GM19452 (cell line): ENCODE data around the gene ENHO.

Experiments used
- ATAC-seq: cut with Tn5 transposase; IDR thresholded peaks from one replicate; pipeline ENCODE4 v1.9.1; 2021; ENCODE audit not compliant: unreplicated experiment

ENHO gene

DNA sequence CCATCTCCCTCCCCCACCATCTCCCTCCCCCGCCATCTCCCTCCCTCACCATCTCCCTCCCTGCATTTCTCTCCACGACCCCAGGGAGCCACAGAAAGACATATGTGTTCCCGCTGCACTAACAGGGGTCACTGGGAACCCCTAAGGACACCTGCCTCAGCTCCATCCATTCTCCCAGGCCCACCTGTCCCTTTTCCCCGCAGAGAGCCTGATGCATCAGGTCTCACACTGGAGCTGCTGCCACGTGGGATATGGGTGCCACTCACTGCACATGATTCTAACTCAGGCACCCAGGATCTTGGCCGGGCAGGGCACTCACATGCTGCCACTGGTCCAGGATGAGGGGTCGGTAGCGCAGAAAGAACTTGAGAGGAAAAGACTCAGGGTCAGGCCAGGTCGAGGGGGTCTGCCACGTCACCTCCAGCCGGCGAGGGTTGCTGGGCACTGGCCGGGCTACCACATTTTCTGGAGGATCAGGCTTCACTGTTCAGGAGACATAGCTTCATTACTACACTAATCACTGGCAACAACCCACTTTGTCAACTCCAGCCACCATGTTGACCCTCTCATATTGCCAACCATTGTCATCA, 33.2 kb upstream of the ENHO start:
- ATAC-seq = no peak

GRCh38 chr9:34555500-34555899, 32.7 kb upstream of the ENHO start:
- no peak for ATAC-seq

DNA sequence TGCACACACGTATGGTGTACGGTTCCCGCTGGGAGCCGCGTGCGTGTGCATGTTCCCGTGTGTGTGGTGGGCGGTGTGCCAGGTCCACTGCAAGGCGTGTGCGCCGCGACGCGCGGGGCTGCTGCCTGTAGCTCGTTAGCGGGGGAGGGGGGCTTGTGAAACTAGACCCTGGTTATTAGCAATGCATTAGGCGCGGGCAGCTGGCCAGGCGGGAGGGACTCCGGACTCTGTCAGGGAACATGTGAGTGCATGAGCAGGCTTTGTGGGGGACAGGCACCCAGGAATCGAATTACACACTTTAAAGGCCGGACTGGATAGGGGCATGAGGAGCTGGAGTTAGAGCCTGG, 32.2 kb upstream of the ENHO start:
- no peak for ATAC-seq

DNA sequence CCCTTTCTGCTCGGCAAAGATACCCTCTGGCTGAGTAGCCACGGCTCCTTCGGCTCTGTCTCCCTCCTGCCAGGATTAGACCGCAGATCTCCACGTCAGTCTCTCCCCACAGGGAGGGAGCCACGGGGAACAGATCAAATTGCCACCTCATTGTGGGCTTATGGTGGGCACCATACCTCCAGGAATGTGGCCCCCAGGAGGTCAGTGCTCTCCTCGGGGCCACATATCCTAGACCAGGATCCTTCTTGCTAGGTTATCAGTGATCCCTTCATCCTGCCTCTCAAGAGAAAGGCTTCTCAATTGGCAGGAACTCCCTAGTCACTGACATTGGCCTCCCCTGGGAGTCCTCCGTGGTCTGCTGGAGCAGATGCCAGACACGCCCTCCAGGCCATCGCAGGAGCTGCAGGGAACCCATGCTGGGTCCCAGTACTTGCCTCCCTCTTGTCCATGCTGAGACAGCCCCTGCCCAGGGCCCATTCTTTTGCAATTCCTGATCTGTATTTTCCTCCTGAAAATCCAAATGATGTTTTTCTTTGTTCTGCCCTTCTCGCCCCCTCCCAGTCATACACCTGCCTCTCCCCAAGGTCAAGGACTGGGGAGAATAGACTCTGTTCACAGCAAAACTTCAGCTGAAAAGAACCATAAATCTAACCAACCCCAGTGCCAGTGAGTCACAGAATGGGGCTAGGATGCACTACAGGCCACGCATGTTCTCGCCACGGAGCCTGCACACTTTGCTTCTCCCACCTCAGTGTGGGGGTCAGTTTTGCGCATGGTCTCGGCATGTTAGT, 31.6 kb upstream of the ENHO start:
- ATAC-seq = no peak

GRCh38 chr9:34553511-34554021, 30.8 kb upstream of the ENHO start:
- ATAC-seq = no peak

DNA sequence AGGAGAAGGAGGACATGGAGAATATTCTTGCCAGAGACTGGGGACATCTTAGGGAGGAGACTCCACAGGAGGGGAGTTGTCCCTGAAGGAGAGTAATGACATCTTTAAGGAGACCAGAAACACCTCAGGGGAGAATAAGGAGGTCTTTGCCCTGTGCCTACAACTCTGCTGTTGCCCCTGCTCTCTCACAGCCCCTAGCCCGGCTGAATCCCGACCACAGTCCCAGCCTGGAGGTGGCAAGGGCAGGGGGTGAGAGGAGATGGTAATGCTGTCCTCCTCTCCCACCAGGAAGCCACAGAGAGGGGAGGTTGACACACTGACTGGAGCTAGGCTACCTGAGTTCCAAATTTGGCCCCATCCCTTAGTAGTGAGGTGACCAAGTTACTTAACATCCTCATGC, 30.2 kb upstream of the ENHO start:
- no peak for ATAC-seq

GRCh38 chr9:34552606-34552981, 29.8 kb upstream of the ENHO start:
- ATAC-seq = no peak

DNA sequence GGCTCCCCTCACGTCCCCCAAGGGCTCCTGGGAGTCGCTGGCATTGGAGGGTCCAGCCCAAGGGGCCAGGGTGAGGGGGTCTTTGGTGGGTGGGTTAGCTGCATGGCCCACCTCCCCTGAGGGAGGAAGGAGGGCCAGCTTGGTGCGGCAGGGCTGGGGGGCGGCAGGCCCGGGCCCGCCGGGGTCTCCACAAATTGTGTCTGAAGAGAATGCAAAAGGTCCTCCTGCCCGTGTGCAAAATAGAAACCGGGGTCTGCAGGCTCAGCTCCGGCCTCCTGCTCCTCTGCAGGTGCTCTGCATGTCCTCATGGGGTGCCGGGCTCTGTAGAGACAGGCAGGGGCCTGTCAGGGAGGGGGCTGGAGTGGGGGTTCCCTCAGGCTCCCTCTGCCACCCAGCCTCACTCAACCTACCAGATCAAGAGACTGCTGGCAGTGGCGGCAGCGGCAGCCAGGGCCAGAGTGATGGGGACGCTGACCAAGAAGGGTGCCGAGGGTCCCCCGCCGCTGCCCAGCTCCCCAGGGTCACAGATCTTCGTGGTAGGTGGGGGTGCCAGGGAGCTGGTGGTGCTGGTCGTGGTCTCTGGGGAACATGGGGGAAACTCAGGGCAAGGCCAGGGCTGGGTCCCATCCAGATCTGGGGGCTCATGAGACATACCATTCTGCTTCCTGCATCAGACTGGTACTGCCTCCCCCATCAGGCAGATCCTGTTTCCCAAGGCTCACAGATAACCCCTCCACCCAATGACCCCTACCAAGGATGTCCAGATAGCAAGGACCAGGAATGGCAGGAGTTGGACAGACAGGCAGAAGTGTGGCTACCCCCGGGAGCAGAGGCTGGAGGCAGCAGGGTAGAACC, 29.2 kb upstream of the ENHO start:
- no peak for ATAC-seq

DNA sequence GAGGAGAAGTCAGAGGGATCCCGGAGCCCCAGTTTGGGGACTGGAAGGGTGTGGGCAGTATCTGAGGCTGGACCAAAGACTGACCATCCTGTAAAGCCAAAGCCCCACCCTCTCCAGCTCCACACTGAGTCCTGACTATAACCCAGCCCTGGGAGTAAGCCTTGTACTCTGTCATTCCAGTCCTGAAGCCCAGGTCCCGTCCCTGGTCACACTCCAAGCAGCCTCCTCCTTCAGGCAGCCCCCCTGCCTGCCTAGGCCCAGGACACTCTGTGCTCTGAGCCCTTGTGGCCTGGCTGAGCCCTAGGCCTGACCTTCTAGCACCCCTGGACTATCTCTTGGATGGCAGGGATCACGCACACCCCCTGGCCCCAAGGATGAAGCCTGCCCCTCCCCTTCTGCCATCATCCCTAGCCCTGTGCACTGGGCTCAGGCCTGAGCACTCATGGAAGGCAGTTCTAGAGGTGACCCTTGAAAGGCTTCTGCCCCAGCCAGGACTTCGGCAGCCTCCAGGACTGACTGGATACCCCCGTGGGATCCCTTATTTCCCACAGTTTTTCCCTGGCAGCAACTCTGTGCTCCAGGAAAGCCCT, 28.0 kb upstream of the ENHO start:
- ATAC-seq = no peak

DNA sequence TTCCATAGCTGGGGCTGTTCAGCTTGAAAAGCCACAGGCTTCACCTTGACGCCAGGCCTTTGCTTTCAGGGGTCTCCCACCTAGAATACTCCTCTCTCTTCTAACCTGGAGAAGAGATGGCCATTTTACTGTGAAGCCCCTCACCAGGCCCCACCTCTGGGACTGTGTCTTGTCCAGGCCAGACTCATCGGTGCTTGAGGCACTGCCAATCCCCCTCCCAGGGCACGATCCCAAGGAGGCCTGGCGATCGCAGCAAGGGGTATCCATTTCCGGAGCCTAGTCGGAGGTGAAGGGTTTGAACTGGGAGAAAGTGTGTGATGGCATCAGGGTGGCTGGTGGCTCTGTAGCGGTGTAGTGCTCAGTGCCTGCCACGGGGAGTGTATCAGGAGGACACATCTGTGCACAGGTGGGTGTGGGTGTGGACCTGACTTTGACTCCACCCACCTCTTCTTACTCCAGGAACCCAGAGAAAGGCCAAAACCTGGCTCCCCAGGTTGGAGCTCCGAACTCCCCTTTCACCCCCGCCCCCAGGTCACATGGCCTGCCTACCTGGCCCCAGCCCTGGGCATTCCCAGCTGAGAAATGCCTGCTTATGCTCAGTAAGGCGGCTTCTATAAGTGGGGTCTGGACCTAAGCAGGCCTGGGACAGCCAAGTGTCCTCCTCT, 27.4 kb upstream of the ENHO start:
- no peak for ATAC-seq

DNA sequence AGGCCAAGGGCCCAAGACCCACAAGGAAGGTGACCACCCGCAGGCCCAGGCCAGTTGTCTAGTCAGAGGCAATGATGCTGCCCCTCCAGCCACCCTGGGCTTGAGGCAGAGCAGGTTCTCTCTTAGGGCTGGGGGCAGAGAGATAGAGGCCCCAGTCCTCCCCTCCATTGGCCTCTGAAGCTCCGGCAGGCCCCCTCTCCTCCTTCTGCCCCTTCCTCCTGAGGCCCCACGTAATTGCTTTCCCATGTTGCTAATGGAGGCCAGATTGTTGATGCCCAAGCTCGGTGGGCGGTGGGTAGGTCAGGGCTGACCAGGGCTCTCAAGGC, 26.6 kb upstream of the ENHO start:
- no peak for ATAC-seq

- no peak for ATAC-seq
Measured at GRCh38 chr9:34547960-34548611, 25.3 kb upstream of the ENHO start.

DNA sequence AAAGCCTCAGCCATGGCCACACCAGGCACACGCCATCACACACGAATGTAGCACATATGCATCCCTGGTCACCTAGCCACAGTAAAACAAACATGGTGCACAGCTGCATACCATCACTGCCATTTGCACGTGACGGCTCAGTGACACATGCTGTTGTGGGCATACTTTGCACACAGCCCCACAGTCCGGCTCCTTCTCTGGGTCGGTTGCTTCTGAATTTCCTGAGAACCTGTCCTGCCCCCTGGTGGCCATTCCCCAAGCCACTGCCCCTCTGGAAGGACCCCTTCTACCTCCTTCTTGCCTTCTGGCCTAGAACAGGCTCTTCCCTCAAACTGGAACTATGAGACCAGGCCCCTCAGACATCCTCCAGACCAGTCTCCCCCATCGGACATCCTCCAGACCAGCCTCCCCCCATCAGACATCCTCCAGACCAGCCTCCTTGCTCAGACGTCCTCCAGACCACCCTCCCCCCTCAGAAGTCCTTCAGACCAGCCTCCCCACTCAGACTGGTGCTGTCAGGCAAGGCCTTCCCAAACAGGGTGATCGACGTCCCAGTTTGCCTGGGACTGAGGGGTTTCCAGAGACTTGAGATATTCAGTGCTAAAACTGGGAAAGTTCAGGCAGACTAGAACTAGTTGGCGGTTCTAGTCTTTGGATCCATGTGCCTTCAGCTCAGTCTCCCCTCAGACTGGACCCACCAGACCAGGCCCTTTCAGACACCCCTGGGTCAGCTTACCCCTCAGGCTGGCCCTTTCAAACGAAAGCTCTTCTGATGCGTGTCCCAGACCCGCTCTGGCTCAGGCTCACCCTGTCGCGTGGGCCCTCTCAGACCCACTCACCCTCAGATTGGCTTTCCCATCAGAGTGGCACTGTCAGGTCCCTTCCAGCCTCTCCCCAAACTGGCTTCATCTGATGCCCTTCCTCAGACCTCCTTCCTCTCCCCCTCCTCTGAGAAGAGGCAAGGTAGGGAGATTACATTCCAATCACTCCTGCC, 24.3 kb upstream of the ENHO start:
- ATAC-seq = no peak

- no peak for ATAC-seq
Measured at GRCh38 chr9:34546102-34546833, 23.5 kb upstream of the ENHO start.

- no peak for ATAC-seq
Measured at GRCh38 chr9:34545497-34545896, 22.7 kb upstream of the ENHO start.

- no peak for ATAC-seq
Measured at GRCh38 chr9:34544035-34544434, 21.2 kb upstream of the ENHO start.

DNA sequence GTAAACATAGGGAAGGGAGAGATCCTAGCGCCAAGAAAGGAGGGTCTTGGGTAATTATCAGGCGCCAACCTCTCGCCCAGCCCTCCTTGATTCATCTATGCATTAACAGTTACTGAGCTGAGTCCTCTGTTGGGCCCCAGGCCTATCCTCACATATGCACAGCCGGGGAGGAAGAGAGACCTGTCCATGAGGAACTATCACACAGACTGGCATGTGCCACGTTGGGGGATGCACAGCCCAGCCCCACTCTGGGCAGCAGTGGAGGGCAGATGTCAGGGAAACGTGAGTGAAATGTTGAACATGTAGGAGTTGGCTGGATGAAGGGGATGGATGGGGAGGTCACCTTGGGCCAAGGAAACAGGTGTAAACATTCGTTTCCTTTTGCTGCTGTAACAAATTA, 18.8 kb upstream of the ENHO start:
- ATAC-seq = no peak

DNA sequence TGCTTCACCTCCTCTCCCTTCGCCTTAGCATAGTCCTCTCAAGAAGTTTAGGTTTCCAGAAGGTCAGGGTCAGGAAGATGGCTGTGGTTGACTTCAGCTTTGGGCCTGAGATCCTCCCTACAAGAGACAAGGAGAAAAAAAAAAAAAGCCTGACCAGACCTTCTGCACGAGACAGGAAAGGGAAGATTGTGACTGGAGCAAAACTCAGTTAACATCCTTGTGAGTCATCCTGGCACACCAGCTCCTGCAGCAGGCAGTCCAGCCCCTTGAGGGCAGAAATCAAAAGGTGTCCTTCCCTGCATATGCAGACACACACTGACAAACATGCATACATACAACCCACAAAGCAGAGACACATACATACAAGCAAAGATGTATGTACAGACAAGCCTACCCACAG, 18.0 kb upstream of the ENHO start:
- ATAC-seq = no peak

- ATAC-seq = no peak
Measured at GRCh38 chr9:34536685-34537084, 13.9 kb upstream of the ENHO start.
